G401.6 (cell line): Measurements from ENCODE around the gene PGP.

Experiments
- FAIRE-seq: peaks from 2 replicates; lab custom pipeline; 2012; peaks lifted over from hg19 to GRCh38; lab: Jason Lieb, UNC

PGP gene

GRCh38 chr16:2163211-2163881 lies 51.3 kb downstream of the PGP start:
- FAIRE-seq = no peak

DNA sequence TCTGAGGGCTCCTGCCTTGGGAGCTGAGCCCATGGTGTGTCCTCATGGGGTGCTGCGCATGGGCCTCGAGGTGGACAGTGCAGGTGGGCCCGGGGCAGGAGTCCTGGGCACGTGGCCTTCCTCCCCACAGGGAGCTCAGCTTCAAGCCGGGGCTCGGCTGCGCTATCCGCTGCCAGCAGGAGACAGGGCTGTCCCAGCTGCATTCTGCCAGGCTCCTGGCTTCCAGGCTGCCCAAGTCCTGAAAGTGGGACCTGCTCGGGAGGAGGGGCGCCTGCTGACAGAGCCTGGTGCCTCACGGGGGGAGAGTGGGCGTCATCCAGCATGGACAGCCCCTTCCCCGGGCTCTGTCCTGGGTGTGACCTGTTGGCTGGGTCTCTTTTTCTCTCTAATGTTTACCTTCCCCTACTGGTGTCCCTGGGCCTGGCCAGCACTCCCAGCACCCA lies 51.9 kb downstream of the PGP start:
- no peak for FAIRE-seq

GRCh38 chr16:2161911-2162310 lies 52.7 kb downstream of the PGP start:
- no peak for FAIRE-seq
